ENCODE data around the gene MACROD1.

The MACROD1 gene

DNA sequence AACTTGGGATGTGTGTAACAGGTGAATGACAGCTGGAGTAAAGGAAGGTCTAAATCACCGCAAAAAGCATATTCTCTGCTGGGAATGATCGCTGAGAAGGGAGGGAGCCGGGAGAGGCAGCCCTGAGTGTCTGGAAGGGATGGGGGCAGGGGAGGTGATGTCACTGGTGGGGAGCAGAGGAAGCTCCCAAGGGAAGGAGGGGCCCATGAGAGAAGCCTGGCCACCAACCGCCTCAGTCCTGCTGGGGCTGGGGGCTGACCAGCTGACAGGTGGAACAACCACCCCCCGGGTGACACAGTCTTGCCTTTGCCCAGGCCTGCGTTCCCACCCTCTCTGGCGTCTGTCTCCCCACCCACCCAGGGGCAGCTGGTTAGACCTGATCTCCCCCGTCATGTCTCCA lies 136.1 kb downstream of the MACROD1 start:
- no peak for DNase-seq

DNA sequence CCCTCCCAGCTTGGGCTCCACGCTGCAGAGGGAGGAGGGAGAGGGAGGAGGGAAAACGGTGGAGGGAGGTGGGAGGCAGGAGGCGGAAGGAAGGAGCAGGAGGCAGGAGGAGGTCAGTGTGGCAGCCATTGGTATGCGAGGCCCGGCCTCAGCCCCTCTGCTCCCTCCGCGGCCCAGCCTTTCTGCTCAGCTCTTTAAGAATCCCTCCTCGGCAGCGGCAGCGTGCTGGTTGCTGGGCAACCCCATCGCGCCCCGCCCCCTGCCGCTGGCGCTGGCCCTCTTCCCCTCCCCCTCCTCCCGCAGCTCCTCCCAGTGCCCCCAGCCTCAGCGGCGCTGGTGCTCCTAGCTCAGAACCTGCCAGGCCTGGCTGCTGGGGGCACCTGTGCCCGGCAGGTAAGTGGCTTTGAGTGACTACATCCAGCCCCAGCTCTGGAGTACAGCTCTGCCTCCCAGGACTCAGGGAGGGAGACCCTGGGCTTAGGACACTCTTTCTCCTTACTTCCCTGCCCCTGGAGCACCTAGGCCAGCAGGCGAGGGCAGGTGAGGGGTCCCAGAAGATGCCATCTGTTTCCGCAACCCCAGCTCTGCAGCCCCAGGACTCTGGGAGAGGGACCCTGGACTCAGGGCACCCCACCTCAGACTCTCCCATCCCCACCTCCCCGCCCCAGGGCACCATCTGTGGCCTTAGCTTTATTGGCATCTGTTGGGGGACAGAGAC lies 137.4 kb downstream of the MACROD1 start:
- peak; percentile 8 for DNase-seq

DNA sequence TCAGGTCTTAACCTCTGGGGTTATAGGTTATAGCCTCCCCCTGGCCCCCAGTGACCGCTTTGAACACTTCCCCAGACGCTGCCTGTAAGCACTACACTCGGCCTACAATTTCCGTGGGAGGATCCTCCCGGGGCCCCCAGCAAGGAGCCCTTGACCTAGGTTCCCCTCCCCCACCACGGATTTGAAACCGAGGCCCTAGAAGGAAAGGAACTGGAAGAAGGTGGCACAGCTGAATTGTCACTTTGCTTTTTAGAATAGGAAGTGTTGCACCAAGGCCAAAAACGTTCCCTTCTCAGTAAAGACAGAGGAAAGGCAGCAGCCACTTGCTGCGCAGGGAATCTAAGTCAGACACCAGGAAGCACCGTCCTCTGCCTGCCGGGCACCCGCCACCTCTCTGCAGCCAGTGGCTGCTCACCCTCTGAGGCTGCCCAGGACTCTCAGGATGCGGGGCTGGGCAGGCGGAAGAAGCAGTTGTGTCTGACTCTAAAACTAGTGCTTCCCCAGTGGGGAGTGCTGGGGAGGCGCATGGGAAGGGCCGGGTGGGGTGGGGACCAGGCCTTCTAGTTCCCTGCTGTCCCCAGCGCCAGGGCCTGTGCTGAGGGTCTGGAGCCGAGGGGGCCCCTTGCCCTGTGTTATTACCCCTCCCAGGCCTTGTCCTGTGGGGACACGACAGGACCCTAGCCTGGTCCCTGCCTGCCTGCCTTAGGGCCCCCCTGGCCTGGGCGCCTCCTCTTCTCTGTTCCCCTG lies 138.1 kb downstream of the MACROD1 start:
- DNase-seq = peak; percentile 84

DNA sequence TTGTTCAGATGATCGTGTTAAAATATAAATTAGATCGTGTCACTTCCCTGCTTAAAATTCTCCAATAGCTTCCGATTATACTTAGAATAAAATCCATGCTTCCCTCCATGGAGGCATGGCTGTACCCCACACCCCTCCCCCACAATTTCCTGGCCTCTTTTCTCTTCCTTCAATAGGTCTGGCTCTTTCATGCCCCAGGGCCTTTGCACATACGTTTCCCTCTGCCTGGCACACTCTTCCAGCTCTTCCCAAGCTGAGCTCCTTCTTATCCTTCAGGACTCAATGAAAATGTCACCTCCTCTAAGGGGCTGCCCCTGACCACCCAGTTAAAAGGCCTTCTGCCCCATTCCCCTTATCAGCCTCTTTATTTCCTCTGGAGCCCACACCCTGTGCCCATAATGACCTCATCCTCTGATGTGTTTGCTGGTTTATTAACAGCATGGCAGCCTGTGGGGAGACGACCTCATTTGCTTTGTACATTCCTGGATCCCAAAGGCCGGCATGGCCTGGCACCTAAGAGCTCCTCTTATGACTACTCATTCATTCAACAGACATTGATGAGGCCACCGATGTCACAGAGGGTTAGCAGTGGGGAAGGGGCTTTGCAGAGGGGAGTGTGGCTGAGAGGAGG lies 139.2 kb downstream of the MACROD1 start:
- no peak for DNase-seq

DNA sequence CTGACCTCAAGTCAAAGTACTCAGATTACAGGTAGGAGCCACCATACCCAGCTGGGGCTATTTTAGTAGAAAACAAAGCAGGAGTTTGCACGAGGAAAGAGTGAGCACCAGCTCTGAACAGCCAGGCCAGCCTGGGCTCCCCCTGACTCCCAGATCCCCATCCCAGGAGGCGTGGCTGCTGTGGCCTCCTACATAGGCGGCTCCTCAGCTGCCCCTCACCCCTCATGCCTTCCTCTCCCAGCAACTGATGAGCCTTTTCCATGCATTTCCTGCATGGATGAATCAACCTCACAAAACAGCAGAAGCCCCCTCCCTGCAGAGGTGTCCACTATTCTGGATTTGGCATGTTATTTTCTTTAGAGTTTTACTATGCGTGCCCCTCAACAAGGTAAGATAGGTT lies 140.7 kb downstream of the MACROD1 start:
- DNase-seq = no peak

DNA sequence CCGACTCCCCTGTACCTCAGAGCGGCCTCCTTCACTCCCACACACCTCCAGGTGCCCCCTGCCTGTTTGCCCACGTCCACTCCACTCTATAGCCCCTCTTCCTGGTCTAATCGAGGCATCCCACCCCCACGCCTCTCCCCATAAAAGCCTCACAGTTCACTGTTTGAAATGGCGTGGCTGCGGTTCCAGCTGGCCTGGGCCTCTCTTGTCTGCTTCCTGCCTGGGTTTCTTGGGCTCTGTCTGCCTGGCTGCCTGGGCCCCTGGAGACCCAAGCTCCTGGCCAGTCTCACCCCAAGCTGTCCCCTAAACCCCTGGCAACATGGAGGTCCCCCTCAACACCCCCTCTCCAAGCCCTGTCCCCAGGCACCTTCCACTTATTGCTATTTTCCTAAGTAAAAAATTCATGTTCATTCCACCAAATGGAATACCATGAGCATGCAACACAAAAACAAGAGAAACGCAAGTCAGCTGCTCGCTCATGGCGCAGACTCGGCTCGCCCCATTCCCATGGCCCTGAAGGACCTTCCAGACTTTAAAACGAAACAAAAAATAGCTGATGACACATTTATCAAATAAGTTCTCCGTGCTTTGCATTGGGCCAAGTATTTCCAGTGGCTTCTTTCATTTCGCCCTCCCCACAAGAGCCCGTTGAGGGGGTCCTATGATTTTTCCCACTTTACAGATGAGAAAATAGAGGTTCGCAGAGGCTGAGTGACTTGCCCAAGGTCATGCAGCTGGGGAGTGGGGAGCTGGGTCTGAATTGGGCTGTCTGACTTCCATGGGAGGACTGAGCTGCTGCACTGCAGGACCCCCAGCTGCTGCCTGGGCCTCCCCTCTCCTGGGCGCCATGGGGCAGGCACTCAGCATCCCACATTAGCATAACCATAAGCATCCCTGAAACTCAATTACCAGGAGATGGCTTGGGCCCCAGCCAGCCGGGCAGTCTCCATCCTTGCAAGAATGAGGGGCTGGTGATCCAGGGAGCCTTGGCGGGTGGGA lies 141.9 kb downstream of the MACROD1 start:
- no peak for DNase-seq

DNA sequence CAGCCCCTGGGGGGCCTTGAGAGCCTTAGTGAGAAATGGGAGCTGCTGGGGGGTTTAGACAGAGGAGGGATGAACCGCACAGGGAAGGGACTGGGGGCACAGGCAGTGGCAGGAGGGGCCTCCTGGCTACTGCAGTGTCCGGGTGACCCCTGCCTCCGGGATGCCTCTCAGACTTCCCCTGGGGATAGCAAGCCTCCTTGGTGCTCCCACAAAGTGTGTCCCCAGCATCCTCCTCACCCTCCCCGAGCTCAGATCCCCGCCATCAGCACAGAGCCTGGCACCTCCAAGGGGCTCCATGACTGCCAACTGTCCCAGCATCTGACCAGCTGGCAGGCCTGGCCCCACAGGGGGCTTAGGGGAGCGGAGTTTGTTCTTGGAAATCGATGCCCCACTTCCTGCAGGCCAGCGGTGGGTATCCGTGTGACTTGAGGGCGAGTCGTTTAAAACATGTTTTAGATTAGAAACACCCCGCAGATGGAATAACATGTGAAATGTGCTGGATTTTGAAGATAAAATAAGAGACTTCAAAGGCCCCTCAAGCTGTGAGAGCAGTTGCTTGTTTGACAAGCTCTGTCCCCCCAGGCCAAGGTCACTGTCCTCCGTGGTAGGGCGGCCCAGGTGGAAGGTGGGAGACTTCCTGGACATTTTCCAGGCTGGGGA lies 143.7 kb downstream of the MACROD1 start:
- no peak for DNase-seq

DNA sequence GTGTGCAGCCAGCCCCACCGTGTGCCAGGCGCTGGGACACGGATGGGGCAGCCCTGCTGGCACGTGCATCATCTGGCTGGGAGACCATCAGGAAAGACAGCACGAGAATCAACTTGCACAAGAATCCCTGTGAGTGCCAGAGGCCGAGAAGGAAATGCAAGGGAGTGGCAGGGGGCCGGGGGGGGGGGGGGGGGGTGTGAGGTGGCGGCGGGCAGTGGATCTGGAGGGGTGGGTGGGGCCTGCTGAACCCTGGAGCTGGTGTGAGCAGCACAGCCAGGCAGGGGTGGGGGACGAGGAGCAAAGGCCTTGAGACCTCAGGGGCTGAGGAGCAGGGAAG lies 144.2 kb downstream of the MACROD1 start:
- no peak for DNase-seq

DNA sequence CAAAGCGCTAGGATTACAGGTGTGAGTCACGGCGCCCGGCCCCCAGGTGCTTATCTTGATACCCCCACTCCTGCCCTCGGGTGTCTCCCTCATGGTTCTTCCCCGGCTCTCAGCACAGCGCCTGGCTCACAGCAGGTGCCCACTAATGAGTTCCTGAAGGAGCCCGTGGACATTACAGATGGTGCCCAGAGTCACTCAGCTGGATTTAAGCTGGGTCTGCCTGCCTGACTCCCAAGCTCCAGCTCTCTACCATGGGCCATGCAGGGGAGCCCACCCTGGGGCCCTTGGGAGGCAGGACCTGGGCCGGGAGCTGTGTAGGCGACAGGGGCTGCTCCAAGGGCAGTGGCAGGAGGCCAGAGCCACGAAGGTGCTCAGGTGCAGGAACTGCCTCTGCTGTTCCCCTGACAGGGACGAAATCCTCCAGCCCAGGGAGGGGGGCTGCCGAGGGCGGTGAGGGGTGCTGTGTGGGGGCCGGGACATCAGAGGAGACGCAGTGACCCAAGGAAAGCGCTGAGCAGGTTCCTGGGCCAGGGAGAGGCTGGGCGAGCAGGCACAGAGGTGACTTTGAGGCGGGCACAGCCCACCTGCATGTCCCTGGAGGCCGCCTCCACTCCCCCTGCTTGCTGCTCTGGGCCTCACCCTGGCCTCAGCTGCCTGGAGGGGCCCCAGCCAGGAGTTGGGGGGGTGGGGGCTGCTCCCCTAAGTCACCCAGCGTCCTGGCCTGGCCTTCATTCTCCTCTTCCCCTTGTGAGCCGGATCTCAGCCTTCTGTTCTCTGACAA lies 144.7 kb downstream of the MACROD1 start:
- no peak for DNase-seq

DNA sequence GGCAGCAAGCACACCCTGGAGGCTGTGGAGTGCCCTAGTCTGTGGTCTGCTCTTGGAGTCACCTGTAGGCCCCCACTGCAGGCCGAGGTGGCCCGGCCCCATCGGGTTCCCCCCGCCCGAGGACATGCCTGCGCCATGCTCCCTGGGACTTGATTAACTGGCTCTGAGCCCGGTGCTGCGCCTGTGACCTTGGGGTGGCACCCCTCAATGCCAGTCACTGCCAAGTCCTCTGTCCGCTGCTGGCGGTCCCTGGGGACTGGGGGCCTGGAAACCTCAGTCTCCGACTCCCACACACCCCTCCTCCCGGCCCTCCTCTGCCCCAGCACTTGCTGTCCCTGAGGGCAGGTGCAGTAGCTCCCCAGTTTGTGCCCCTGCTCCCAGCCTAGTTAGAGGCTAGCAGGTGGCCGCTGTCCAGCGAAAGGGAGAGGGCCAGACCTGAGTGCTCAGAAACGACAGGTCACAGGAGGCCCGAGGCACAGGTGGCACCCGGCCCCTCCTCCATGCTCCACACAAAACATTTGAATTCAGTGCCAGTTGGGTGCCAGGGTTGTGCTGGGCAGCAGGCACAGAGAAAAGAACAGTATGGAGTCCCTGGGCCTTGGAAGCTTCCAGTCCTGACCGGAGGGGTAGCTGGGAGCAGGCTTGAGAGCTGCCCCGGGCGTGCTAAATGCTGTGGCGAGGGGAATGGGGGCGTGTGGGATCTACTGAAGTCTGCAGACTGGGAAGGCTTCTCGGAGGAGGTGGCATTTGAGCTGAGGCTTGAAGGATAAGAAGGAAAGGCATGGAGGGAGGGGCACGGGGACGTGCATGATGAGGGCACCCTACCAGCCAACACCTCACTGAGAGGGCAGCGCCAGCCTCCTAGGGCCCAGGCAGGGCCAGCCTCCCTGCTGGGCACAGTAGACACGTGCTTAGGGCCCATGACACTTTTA lies 146.5 kb downstream of the MACROD1 start:
- DNase-seq = no peak

DNA sequence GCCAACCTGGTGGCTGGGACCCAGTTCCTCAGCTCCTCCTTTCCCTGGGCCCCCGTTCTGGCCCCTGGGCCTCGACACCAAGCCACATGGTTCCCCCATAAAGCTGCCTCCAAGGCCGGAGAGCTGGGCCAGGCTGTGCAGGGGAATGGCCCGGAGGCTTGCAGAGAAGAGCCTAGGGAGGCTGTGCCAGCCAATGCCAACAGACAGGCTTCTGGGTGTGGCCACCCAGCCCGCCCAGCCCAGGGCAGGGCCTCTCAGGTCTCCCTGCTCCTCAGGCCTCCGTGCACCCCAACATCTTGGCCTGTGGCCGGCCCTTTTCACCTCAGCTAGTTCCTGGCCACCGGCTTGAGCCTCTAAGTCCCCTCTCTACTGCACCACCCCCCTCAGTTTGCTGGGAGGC lies 147.6 kb downstream of the MACROD1 start:
- DNase-seq = no peak

DNA sequence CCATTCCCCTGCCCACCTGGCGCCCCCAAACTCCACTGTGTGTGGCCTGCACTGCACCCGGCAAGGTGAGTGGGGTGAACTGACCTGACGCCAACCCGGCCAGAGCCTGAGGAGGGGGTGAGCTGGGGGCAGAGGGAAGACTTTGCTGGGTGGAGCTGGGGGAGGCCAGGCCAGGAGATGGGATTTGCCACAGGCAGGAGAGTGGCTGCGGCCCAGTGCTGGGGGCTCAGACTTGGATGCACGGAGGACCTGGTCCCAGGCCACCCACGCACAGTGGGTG lies 148.0 kb downstream of the MACROD1 start:
- DNase-seq = no peak

DNA sequence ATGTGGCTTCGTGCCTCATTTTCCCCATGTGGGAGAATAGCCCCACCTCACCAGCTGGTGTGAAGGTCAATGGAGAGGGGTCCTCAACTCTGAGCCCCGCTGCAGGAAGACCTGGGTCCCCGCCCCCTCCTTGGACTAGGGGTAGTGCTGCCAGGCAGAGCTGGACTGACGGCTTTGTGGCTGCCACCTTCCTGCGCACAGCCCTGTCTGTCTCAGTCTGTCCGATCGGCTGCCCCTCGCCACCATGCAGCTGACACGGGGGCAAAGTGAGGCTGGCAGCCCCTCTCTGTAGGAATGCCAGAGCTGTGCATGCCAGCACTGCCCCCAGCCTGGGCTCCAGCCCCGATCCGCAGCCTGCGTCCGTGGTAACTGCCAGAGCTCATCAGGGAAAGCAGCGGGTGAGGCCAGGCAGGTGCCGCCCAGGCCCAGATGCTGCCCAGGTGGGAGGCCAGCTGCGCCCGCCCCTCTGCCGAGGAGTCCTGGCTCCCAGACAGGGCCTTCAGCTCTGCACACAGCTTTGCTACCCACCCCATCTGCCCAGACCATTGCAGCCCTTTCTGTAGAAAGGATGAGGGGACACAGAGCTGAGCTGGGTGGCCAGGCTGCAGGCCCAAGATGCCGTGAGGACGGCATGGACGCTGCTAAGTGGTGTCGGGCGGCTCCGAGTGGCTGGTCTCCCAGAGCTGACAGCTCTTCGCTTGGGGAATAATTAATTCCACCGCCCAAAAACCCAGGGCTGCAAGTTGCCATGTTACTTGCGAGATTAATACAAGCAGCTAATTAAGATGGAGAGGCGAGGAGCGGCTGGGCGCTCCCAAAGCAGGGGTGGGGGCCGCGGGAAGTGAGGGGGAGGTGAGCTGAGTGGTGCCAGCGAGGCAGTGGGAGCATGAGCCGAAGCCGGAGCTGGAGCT lies 149.7 kb downstream of the MACROD1 start:
- DNase-seq = no peak

DNA sequence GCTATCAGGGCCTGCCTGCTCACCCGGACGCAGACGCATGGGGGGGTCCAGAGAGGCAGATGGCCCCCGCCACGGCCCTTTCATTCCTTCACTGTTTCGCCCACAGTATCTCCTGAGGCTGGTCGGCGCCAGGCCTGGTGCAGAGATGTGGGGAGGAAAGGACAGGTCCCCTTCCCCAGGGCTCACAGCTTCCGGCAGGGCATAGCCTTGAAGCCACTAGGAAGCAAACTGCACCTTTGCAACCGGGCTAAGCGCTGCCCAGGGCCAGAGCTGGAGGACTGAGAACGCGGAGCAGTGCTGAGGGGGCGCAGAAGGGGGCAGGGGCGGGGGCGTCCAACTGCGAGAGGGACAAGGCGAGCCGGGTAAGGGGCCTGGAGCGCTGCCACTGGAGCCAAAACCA lies 150.4 kb downstream of the MACROD1 start:
- DNase-seq = no peak

DNA sequence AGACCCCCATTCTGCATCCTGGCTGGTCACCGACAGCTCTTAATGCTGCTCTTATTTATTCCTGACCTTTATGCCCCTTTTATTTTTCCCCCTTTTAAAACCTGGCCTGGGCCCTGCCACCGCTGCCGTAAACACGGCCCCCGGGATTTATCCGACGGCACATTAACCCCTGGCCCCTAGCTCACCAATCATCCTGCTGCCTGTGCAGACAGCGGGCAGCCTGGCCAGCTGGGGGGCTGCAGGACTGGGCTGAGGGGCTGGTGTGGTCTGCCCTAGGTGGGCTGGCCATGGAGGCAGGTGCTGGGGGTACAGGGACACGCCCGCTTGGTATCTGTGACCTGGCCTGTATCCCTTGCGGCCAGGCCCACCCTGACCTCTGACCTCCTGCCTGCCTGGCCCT lies 151.6 kb downstream of the MACROD1 start:
- no peak for DNase-seq

DNA sequence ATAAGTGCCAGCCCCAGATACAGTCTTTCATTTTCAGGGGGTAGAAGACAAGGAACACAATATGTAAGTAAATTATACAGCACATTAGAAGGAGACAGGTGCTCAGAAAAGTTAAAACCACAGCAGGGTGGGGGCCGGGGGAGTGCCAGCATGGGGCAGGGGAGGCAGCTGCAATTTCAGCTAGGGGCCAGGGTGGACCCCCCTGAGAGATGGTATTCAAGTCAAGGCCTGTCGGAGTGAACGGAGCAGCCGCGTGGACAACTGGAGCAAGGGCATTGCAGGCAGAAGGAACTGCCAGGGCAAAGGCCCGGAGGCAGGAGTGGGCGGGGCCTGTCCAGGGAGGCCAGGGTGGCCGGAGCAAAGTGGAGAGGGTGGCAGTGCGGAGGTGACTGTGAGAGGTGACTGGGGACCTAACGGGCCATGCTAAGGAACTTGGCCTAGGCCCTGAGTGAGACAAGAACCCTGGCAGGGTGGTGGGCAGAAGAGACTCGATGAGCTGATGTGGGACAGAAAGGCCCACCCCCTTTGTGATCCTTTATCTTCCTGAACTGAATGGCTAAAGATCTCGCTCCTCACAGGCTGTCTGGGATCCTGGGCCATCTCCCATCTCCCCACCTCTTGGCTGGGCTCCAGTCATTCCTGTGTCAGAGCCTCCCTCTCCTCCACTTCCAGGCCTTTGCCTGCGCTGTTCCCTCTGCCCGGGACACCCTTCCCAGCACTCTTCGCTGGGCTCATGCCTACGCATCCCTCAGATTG lies 152.6 kb downstream of the MACROD1 start:
- no peak for DNase-seq

DNA sequence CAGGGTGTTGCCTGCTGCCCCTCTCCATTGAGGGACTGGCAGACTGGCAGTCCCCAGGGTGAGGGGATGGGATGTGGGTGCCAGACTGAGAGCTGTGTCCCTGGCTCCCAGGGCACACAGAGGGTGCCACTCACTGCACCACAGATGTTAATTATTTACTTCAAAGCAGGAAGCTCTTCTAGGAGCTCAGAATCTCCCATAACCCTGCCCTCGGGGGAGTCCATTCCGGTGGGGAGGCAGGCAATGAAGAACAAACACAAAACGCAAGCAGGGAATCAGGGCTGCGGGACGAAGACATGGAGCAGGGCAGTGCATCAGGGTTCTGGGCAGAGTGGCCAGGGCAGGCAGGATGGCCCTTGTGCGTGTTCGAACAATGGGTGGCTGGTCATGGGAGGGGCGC lies 154.5 kb downstream of the MACROD1 start:
- no peak for DNase-seq

DNA sequence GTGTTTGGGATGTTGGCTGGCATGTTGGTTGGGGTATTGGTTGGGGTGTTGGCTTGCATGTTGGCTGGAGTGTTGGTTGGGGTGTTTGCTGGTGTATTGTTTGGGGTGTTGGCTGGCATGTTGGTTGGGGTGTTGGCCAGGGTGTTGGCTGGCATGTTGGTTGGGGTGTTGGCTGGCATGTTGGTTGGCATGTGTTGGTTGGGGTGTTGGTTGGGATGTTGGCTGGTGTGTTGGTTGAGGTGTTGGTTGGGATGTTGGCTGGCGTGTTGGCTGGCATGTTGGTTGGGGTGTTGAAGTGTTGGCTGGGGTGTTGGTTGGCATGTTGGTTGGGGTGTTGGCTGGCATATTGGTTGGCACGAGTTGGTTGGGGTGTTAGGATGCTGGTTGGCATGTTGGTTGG lies 155.1 kb downstream of the MACROD1 start:
- no peak for DNase-seq

DNA sequence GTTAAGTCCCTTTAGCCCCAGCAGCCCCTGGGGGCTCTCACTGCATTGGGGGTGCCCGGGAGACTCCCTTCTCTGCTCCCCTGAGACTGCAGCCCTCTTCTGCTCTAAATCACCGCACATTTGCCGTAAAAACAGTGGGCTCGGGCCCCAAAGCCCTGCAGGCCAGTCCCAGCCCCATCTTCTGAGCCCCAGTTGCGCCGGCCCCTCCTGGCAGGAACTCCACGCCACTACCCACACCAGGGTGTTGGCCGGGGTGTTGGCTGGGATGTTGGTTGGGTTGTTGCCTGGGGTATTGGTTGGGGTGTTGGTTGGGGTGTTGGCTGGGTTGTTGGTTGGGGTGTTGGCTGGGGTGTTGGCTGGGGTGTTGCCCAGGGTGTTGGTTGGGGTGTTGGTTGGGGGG lies 156.2 kb downstream of the MACROD1 start:
- no peak for DNase-seq

Data from GF-D8 (cell line).